ENCODE measurements around the gene THAP7.
"Not testable (repeated sequence)": the region's sequence is repeated elsewhere in the genome, so short reads cannot be mapped to it uniquely, and the experiment has no call there.

Gene THAP7

DNA sequence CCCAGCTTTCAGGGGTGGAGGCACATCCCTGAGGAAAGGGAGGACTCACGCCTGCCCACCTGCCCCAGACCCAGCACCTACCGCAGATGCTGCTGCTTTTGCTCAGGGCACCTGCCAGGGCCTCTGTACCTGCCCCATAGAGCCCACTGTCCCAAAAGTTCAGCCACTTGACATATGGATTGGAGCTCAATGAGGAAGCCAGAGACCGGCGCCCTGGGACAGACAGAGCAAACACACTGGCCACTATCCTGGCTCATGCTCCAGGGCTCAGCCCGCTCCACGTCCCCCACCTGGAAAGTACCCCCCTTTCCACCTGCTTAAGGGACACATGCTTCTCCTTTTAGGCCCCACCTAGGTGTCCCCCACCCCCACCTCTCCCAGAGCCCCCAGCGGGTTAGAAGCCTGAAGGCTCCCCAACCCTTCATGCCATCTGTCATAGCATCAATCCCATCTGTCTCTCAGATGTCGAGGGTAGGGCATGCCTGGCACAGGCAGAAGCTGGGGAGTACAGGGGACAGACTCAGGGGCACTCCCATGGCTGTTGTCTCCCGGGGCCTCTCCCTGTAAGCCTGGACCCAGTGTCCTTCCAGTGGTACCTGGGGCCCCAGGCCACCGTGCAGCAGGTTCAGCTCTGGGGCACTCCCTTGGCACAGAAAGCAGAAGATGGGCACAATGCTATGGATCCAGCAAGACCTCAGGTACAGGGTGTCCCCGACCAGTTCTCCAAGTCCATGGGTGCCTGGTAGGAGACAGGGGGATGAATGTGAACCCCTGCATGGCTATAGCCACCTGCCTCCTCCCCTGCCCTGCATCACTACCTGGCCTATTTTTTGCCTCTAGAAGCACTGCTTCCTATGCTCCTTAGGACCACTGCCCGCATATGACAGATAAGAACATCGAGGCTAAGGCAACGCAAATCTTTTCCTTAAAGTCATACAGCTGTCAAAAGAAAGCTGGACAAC, 10.8 kb upstream of the THAP7 start:
- DNase-seq: no peak

DNA sequence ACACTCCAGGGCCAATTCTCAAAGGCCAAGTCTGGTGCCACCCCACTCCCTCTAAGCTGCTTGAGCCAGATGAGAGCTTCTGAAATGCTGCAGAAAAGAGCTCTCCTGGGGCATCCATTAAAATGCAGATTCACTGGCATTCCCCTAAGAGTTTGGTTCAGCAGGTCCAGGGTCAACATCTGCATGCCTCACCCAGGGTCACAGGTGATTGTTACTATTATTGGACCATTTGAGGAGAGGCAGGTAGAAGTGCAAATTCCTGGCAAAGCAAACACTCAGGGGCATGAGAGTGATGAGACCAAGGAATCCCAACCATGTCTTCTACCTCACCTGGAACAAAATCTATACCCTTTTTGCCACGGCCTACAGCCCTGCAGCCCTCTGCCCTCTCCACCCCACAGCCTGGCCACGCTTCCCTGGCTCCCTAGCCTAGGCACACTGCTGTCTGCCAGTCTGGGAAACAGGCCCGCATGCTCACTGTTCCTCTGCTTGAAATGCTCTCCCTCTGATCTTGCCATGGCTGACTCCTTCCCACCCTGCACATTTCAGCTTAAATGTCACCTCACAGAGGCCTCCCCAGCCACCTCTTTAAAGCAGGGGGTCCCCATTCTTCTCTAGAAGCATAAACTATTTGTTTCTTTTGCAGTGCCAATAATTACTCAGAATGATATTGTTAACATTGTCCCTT, 8.7 kb upstream of the THAP7 start:
- no peak for DNase-seq

DNA sequence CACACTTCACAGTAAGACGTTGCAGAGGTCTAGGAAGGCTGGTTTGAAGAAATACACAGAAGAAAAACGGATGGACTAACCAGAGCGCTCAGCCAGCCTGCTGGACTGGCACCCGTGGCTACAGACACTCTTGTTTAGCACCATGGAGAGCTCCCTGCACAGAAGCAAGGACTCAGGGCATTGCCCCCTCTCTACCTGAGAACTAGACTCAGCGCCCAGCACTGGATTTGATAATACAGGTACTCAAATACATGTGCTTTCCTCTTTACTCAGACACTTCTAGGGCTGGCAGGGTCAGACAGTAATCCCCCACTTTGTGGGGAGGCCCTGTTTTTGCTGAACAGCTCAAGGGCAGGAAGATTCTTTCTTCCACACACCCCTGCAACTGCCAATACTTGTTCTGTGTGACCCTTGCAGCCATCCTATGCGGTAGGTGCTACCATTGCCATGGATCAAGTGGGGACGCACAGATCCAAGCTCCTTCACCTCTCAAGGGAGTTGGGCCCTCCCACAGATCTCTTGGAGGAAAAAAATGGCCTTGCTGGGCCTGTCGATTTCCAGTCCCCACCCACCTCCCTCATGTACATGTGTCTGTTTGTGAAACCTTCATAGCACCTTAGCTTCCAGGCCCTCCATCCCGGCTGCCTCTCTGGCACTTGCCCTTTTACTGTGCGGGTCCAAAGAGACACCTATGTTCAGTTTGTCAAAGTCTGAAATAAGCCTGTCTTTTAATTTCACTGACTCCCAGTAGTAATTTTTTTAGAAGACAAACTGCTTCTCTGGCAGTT, 7.9 kb upstream of the THAP7 start:
- no peak for DNase-seq

DNA sequence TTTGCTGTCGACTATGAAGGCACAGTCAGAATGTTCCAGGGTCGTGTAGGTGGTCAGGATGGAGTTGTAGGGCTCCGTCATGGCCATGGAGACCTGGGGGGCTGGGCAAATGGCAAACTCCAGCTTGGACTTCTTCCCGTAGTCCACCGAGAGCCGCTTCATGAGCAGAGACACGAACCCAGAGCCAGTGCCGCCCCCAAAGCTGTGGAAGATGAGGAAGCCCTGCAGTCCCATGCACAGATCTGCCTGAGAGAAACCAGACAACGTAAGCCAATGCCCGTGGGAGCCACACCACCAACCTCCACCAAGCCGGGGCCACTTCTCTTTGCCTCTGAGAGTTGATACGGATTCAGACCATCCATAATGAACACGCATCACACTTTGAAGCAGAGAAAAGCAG, 7.3 kb upstream of the THAP7 start:
- not testable (repeated sequence) for DNase-seq

DNA sequence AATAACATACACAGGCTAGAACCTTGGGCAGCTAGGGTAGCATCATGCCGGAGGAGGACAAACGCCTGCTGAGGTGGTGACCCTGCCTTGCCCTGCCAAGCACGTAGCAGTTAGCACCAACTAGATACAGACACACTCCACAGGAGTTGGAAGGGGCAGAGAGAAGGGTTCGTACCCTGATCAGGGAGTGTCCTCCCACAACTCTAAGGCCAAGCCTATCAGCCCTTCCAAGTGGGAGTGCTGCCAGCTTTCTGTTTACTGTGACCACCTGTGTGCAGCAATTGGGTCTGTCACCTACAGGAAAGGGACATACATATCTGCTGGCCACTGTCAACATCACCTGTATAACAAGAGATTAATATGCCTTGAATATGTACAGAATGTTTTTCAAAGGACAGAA, 1.9 kb upstream of the THAP7 start:
- DNase-seq: peak in 1 of 2 experiments; percentile 55

DNA sequence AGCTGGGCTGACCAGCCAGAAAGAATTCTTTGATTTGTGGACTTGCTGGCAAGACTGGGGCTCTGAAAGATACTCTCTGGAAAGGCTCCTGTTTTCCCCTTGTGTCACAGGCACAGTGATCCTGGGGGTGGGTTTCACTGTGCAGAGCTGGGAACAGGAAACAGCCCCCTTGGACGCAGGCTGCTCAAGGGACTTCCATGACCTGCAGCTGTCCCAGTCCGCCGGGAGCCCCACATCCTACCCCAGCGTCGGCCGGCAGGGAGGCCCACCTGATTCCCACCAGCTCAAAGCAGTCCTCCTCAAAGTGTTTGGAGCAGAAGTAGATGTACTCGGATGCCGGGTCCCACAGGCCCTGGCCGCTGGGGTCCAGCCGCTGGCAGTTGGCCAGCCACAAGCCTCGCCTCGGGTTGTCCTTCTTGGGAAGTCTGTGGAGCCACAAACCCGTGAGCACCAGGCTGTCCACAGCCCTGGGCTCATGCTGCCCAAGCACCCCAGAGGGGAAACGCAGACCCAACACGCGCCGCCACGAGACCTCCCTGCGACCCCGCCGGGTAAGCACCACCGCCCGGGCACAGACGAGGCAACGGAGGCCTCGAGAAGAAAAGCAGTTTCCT, 824 bp downstream of the THAP7 start:
- DNase-seq: no peak

DNA sequence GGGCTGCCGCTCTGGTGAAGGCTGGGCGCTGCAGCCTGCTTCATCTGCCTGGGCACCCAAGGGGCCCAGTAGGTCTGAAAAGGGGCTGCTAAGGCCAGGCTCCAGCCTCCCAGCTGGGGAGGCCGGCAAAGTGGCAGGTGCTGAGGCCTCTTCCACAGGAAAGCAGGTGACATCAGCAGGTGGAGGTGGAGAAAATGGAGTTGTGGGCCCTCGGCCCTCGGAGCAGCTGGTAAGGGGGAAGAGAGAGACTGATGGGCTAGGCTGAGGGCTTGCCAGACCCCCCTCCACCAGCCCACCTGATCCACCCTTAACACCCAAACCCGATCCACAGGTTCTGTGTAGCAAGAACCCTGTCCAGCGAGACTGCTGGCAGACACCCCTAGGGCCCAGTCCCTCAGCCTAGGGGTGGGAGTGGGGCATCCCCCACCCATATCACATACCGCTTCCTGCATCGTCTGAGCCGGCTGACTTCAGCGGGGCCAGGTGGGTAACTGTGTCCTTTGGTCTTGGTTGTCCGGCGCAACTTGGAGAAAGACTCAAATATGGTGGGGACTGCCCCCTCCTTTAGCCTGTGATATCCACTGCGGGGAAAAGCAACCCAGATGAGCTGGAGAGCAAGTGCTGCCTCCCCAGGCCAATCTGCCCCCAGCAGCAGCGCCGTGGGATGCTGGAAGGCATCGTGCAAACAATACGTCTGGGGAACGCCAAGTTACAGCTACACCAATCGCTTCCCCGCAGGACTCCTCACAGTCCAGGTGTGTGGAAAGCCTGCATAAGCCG, 1.5 kb downstream of the THAP7 start:
- DNase-seq: peak in 1 of 2 experiments; percentile 62

DNA sequence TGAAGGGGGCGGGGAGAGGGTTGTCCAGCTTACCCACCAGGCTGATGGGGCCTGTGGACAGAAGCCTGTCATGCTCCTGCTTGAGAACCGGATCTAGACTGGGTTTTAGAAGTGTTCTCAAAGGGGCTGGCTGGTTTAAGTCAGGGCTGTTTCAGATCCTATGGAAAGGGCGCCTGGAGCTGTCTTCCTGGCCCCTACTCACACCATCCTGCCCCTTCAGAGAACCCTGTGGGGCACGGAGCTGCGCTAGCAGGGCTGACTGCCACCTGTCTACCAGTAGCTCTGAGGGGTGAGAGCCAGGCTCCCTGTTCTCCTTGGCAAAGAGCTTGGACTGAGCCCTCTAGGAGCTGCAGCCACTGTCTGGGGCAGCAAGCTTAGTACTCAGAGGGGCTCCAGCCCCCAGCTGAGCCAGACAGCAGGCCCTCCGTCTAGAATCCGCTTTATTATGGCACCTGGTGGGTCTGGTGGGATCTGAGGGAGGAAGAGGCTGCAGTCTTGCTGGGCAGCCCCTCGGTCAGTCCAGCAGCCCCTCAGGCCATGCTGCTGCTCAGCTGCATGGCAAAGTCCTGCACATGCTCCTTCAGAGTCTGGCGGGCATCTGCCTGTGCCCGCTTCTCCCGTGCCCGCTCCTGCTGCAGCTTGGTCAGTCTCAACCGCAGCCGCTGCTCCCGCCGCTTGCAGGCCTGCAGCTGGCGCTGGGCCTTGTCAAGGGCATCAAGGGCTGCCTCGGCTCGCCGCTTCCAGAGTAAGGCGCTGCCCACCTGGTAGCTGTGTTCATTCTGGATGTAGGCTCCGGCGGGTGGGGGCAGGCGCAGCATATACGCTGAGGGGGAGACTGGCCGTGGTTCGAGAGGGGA, 2.3 kb downstream of the THAP7 start:
- no peak for DNase-seq

DNA sequence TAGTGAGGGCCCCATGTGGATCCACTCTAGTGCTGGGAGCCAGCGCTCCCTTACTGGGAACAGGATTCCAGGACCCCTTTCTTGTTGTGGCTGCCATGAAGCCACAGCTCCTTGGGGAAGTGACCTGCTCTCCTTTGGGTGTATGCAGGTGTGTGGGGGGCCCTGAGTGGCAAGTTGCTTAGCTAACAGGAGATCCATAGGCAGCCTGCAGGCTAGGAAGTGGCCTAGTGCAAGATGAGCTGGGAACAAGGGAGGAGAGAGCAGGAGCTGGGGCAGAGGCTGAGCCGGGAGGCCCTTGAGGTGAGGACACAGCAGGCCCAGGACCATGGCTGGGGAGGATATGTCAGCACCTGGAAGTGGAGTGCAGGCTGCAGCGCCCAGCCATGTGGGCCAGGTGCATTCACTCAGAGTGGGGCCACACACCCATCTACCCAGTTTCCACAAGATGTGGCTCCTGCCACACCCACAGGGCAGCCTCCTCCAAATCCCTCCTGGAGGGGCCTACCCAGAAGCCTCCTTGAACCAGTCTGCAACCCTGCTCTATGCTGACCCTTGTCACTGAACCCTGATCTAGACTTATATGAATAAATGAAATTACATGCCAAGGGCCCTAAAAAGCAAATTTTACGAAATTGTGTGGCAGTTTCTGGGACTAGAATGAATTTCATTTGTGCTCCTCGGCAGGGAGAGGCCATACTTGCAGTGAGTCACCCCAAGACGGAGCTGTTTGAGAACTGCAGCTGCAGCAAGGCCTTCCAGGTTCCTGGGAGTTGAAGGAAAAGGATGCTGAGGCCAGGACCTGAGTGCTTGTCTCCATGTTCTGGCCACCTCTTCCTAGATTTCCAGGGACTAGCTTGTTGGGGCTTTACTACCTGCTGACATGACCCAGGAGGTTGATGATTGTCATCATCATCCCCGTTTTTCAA, 3.2 kb downstream of the THAP7 start:
- DNase-seq: no peak

DNA sequence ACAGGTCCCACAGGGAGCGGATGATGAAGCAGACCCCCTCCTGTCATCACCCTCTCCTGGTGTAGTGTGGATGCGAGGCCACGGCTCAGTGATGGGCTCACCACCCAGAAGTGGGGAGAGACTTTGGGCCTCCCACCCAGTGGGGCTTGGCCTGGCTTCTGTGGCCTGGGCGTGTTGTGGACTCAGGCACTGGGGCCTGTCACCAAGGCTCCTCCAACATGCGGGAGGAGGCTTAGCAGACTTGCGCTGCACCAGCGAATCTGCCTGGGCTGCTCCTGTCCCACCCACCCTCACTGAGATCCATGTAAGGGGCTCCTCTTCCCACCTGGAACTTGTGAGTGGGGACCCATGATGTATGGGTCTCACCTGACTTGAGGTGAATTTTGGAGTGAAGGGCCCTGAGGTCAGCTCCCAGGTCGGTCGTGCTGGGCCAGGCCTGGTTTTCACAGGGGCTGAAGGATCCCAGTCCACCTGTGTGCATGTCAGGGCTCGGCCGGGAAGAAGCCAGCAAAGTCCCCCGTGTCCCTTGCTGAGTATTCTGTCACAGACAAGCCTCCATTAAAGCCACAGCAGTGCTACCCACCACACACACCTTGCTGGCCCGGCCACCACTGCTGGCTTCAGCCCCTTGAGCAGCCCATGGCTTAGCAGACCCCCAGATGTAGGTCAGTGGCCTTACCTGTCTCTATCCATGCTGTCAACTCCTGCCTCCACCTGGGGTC, 4.2 kb downstream of the THAP7 start:
- DNase-seq: no peak

DNA sequence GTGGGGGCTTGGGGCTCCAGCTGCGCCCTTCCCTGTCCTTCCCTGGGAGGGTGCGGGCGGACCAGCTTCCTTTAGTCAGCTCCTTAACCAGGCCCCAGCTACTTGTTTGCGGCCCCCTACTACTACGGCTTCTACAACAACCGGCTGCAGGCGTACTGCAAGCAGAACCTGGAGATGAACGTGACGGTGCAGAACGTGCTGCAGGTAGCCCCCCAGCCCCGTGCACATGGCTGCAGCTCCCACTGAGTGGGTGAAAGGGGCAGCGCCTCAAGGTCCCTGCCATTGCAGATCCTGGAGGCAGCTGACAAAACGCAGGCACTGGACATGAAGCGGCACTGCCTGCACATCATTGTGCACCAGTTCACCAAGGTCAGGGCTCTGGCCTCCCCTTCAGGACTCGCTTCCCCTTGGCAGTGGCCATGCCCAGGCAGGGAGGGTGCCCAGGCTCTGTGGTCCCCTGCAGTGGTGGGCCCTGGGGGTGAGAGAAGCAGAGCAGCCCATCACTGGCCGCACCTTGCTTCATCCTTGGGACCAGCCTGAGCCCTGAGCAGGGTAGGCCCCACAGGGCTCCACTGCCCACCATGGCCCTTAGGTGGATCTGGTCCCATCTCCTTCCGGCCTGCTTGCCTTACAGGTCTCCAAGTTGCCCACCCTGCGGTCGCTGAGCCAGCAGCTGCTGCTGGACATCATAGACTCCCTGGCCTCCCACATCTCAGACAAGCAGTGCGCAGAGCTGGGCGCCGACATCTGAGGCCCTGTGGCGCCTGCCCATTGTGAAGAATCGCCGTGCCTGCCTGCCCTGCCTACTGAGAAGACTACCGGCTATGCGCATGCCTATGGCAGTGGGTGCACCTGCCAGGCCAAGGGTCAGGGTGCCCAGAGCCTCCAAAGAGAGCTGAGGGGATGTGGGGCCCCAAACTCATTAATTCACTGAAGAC, 5.1 kb downstream of the THAP7 start:
- DNase-seq: no peak

DNA sequence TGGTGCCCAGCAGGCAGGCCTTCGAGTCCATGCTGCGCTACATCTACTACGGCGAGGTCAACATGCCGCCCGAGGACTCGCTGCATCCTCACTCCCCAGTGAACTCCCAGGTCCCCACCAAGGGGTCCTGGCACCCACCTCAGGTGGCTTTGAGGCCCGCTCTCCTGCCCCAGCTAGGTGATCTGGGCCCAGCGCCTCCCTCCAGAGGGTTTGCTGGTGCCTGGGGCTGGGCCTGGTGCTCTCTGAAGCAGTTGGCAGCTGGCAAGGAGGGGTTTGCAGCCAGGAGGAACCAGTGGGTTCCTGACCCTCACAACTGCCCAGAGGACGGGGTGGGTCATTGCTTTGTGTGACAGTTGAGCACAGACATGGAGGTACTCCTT, 5.9 kb downstream of the THAP7 start:
- DNase-seq: no peak

DNA sequence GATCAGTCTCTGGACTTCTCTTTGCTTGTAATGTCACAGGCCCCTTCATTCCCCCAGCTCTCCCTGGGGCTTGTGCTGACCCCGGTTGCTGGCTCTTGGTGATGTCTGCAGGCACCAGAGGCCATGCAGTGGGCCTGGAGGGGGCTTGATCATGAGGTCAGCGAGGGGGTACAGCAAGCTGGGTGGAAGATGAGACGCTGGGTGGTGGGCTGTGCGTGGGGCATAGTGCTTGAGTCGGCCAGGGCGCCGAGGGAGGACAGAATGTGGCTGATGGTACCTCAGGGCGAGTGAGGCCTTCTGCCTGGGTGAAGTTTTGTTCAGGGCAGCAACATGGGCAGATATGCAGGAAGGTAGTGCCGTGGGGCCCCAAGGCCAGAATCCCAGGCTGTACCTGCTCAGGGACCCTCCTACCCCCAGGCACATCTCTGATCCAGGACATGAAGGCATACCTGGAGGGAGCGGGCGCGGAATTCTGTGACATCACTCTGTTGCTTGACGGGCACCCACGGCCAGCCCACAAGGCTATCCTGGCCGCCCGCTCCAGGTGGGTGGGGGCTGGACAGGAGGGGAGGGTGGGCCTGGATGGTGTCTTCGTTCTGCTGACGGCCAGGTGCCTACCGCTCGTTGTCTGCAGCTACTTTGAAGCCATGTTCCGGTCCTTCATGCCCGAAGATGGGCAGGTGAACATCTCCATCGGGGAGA, 6.4 kb downstream of the THAP7 start:
- DNase-seq: no peak

DNA sequence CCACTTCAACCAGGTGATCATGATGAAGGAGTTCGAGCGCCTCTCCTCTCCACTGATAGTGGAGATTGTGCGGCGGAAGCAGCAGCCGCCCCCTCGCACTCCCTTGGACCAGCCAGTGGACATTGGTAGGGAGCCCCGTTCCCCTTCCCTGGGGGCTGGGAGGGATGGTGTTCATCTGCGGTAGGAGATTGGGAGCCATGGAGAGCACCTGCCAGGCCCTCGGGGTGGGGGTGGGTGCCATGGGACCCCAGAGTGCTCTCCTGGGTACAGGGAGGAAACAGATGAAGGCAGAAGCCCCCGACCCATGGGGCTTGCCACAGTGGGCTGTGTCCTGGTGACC, 7.0 kb downstream of the THAP7 start:
- DNase-seq: no peak

DNA sequence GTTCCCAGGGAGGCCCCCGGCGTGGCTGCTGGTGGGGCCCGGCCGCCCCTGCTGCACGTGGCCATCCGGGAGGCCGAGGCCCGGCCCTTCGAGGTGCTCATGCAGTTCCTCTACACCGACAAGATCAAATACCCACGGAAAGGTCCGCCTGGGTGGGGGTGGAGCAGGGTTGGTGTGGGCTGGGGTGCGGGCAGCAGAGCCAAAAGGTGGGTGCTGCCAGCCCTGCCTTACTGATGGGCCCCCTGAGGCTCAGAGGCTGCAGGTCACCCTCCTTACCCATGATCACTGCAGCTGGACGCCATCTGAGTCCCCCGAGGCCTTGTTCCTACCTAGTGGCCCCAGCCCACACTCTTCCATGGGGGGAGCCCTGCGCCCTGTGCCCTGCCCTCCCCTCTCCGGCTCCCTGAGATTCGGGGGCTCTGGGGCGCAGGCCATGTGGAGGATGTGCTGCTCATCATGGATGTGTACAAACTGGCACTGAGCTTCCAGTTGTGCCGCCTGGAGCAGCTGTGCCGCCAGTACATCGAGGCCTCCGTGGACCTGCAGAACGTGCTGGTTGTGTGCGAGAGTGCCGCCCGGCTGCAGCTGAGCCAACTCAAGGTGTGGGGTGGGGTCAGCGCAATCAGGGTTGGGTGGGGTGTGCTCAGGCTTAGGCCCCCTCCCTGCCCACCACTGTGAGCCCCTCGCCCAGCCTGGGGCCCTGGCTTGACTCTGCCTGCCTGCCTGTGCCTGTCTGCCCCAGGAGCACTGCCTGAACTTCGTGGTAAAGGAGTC, 7.6 kb downstream of the THAP7 start:
- DNase-seq: no peak

DNA sequence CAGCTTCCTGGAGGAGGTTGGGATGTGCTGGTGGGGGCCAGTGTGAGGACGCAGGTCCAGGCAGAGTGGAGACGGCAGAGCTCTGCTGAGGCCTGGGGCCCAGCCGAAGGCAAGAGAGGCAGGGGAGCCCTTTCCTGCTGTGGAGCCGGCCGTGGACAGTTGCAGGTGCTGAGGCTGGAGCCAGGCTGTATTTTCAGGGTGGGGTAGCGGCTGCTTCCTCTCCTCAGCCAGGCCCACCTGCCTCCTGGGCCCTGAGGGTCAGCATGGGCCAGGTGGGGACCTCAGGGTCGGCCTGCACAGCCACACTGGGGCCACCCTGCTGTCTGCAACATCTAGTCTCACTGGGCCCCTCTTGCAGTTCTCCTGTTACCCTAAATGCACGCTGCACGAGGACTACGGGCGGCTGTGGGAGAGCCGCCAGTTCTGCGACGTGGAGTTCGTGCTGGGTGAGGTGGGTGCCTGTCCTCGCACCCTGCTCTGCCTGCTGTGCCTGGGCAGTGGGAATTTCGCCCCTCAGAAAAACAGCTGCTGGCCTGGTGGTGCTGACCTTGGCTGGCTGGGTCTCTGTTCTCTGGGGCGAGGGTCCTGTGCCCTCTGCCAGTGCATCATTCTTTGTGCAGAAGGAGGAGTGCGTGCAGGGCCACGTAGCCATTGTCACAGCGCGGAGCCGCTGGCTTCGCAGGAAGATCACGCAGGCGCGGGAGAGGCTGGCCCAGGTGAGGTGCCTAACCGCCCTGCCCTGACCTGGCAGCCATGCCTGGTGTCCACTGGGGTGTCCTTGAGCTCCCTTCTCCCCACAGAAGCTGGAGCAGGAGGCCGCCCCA, 8.4 kb downstream of the THAP7 start:
- no peak for DNase-seq
